Umbilical cord (tissue), 2 donors: Measurements from ENCODE around the gene ZNF337. TPM values are rescaled to one million over a fixed set of nuclear protein-coding genes. Genes with fewer than 3 reads are reported as not detected.
"Not testable (repeated sequence)": the region's sequence is repeated elsewhere in the genome, so short reads cannot be mapped to it uniquely, and the experiment has no call there.

Experiments
- DNase-seq: peaks from one replicate; pipeline ENCODE4 v3.0.0-alpha.2; 2015; ENCODE audit warnings: low spot score
- total RNA-seq: library from RNA; depleted of rRNA; stranded (reverse); fragments of >200 nt; gene quantifications from one replicate; pipeline ENCODE4 v1.2.3, GENCODE V29; 2014; ENCODE audit warnings: low replicate concordance; ENCODE audit not compliant: insufficient read depth

ZNF337 gene
- total RNA-seq, 1 donor from 2014 or later = 19.3 TPM

DNA sequence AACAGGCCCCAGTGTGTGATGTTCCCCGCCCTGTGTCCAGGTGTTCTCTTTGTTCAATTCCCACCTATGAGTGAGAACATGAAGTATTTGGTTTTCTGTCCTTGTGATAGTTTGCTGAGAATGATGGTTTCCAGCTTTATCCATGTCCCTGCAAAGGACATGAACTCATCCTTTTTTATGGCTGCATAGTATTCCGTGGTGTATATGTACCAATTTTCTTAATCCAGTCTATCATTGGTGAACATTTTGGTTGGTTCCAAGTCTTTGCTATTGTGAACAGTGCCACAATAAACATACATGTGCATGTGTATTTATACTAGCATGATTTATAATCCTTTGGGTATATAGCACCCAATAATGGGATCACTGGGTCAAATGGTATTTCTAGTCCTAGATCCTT lies 66.0 kb downstream of the ZNF337 start:
- DNase-seq = not testable (repeated sequence)

DNA sequence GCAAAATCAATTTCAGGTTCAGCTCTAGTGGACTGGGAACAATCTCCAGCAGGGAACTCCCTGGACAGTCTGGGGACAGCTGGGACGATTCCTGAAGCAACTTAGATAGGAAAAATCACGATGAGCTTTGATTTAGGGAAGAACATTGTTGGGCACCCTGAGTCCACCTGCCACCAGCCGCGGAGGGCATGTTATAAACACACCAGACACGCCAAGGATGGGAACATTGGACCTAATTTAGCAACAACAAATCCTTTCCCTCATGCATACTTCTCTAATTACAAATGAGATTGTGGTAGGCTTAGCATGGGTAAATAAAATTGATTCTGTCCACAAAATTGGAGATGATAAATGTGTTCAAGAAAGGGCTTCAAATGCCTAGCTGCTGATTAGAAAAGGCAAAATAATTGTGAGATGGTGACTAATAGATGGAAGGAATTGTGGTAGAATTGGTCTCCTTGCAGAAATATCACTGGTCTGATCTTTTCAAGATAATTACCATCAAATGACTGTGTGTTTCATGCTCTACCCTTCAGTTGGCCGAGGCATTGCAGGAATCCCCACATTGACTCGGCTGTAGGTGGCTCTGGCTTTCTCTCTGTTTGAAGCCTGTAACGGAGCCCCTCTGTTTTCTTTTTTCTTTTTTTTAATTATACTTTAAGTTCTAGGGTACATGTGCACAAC lies 66.7 kb downstream of the ZNF337 start:
- no peak for DNase-seq

DNA sequence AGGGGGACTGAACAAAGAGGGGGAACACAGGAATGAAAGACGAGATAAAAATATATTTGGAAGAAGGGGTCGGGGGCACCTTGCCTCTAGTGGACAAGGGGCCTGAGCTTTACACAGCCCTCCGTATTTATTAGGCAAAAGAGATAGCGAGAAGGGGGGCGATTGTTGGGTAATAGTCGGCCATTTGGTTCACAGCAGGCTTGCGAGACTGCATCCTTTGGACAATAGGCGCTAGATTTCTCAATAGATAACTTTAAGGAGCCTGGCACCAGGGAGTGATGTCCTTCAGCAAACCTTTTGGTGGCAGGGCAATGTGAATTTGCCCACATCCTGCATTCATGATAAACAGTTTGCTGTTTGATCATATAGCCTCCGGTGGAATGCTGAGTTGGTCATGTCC lies 69.9 kb downstream of the ZNF337 start:
- DNase-seq = no peak

DNA sequence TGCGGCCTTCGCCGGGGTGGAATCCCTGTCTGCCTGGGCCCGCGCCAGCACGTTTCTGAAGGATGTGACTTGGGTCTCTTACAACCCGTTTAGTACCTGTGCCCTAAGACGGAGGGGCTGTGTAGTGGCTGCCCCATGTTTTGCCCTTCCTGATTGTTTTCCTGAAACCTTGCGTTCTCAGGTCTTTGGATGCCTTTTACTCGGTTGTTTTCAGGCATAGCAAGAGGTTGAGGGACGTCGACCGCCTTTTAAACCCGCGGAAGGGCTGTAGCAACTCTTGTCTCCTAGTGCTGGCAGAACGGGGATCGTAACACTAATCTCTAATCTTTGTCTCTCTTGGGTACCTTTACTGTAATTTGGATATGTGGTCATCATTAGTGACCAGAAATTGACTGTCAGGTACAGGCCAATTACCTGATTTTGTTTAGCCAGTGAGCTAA lies 72.1 kb downstream of the ZNF337 start:
- DNase-seq = no peak

Other genes with a start within 250 kb of the ZNF337 start
- gene NINL, start 111.3 kb downstream of the ZNF337 start, total RNA-seq = 17.6 TPM
- gene NANP, start 72.8 kb downstream of the ZNF337 start, total RNA-seq = 7.5 TPM